Coronary artery (tissue), 2 donors: Measurements from ENCODE around the gene ATF6.

Experiments
- DNase-seq: peaks from one replicate; pipeline ENCODE4 v3.0.0-alpha.2; 2017; ENCODE audit warnings: low spot score
- H3K27ac ChIP-seq, 2 donors: fragments of 200-600 bp; sonication (generic); one replicate each; pipeline ENCODE4 v1.5.1; 2016 to 2019
- H3K4me3 ChIP-seq: fragments of 200-600 bp; sonication (generic); 2 replicates; pipeline ENCODE4 v1.5.1; 2016; ENCODE audit warnings: mild to moderate bottlenecking, moderate library complexity
- TF ChIP-seq, protein P1 (sequence below): fragments of 200-600 bp; sonication (generic); IDR thresholded peaks from one replicate; pipeline ENCODE4 v1.5.1; 2019; ENCODE audit warnings: antibody characterized with exemption

The ATF6 gene, protein sequence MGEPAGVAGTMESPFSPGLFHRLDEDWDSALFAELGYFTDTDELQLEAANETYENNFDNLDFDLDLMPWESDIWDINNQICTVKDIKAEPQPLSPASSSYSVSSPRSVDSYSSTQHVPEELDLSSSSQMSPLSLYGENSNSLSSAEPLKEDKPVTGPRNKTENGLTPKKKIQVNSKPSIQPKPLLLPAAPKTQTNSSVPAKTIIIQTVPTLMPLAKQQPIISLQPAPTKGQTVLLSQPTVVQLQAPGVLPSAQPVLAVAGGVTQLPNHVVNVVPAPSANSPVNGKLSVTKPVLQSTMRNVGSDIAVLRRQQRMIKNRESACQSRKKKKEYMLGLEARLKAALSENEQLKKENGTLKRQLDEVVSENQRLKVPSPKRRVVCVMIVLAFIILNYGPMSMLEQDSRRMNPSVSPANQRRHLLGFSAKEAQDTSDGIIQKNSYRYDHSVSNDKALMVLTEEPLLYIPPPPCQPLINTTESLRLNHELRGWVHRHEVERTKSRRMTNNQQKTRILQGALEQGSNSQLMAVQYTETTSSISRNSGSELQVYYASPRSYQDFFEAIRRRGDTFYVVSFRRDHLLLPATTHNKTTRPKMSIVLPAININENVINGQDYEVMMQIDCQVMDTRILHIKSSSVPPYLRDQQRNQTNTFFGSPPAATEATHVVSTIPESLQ

GRCh38 chr1:161766102-161766981, at the start of gene ATF6:
ATF6 (plus strand) TSS chr1:161766320; CDS start chr1:161766361, 41 bp downstream.
- DNase-seq: peak; percentile 94
- Histone ChIP-seq H3K27ac (peak within 1 kb of the TSS; percentile 91 to 93), H3K4me3 (peak within 1 kb of the TSS; percentile 91)
- TF ChIP-seq, protein P1, sequence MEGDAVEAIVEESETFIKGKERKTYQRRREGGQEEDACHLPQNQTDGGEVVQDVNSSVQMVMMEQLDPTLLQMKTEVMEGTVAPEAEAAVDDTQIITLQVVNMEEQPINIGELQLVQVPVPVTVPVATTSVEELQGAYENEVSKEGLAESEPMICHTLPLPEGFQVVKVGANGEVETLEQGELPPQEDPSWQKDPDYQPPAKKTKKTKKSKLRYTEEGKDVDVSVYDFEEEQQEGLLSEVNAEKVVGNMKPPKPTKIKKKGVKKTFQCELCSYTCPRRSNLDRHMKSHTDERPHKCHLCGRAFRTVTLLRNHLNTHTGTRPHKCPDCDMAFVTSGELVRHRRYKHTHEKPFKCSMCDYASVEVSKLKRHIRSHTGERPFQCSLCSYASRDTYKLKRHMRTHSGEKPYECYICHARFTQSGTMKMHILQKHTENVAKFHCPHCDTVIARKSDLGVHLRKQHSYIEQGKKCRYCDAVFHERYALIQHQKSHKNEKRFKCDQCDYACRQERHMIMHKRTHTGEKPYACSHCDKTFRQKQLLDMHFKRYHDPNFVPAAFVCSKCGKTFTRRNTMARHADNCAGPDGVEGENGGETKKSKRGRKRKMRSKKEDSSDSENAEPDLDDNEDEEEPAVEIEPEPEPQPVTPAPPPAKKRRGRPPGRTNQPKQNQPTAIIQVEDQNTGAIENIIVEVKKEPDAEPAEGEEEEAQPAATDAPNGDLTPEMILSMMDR: no peak

GRCh38 chr1:161718559-161719324, 47.4 kb upstream of the ATF6 start:
- TF ChIP-seq, protein P1: no peak
- no peak overlapping the region for H3K27ac ChIP-seq
- DNase-seq: no peak
- H3K4me3 ChIP-seq: no peak overlapping the region

- TF ChIP-seq, protein P1: no peak
- Histone ChIP-seq H3K4me3 (no peak overlapping the region), H3K27ac (no peak overlapping the region)
- no peak for DNase-seq
Measured at GRCh38 chr1:161719325-161719611, 46.9 kb upstream of the ATF6 start.

GRCh38 chr1:161720422-161720821, 45.7 kb upstream of the ATF6 start:
- Histone ChIP-seq H3K4me3 (no peak overlapping the region), H3K27ac (no peak overlapping the region)
- TF ChIP-seq, protein P1: no peak
- DNase-seq: no peak

DNA sequence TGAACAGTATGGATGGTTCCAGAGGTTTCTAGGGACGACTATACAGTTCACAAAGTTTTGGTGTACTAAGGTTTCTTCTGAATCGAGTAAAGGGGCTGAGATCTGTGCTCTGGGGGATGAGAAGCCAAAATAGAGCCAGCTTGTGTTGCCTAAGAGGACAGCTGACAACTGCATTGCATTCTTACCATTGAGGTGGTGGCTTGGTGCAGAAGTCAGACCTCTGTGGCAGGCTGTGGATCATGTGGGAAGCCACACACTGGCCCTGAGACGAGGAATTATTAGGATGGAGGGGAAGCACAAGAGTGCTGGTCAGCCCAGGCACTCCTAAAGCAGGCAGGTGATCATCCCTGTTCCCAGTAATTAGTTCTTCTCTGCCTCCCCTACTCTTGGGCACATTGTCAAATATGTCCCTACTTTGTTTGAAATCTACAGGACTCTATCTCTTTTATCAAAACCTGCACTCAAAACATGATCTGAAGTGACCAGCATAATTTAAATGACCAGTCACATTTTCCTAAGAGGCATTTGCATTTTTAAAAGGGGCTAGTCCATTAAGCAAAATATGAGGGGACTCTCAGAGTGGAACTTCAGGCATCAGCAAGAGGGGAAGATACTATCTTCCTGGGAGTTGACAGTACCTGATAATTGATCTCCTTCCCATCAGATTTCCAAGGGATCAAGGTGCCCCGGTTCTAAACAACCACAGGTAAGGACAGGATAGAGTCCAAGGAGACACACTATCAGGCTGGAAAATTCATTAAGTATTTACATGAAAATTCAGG, 45.0 kb upstream of the ATF6 start, which contains the start of gene FCRLB:
FCRLB (plus strand) TSS at position 589 of the 782 bp plus-strand sequence. CDS start 1,129 bp downstream, outside the sequence.
- H3K4me3 ChIP-seq: no peak within 1 kb of the TSS
- DNase-seq: no peak
- TF ChIP-seq, protein P1: no peak

More for the DNA sequence above, 45.0 kb upstream of the ATF6 start, which contains the start of gene FCRLB:
- H3K27ac ChIP-seq: no peak within 1 kb of the TSS
